ENCODE results near the gene MCF2L2.

Gene MCF2L2

GRCh38 chr3:183255348-183255730, 173.1 kb downstream of the MCF2L2 start:
- no peak for TF ChIP-seq FOXP2 (optimal IDR thresholded peaks at IDR 0.05; ENCODE audit: borderline replicate concordance, extremely low read depth, extremely low read length, insufficient read depth)
- TF ChIP-seq REST (IDR thresholded peaks at IDR 0.05; ENCODE audit: insufficient read depth in 1 of 2, low read depth in 2 of 2, low read length in 2 of 2) = no peak
- TF ChIP-seq POLR2AphosphoS5 (IDR thresholded peaks at IDR 0.05; ENCODE audit: low read depth, low read length) = no peak
- TF ChIP-seq TAF1 (IDR thresholded peaks at IDR 0.05; ENCODE audit: borderline replicate concordance, insufficient read depth, low read length) = no peak
- TF ChIP-seq SIN3A (IDR thresholded peaks at IDR 0.05; ENCODE audit: borderline replicate concordance, insufficient read depth, low read length) = no peak

- no peak for TF ChIP-seq TAF1 (IDR thresholded peaks at IDR 0.05; ENCODE audit: borderline replicate concordance, insufficient read depth, low read length)
- TF ChIP-seq FOXP2 (optimal IDR thresholded peaks at IDR 0.05; ENCODE audit: borderline replicate concordance, extremely low read depth, extremely low read length, insufficient read depth) = no peak
Measured at GRCh38 chr3:183254487-183255347, 173.7 kb downstream of the MCF2L2 start.

- TF ChIP-seq TAF1 (IDR thresholded peaks at IDR 0.05; ENCODE audit: borderline replicate concordance, insufficient read depth, low read length) (no peak), REST (IDR thresholded peaks at IDR 0.05; ENCODE audit: insufficient read depth in 1 of 2, low read depth in 2 of 2, low read length in 2 of 2) (no peak), SIN3A (IDR thresholded peaks at IDR 0.05; ENCODE audit: borderline replicate concordance, insufficient read depth, low read length) (no peak), POLR2AphosphoS5 (IDR thresholded peaks at IDR 0.05; ENCODE audit: low read depth, low read length) (no peak), FOXP2 (optimal IDR thresholded peaks at IDR 0.05; ENCODE audit: borderline replicate concordance, extremely low read depth, extremely low read length, insufficient read depth) (no peak)
Measured at GRCh38 chr3:183253528-183254486, 174.6 kb downstream of the MCF2L2 start.

- TF ChIP-seq REST (IDR thresholded peaks at IDR 0.05; ENCODE audit: insufficient read depth in 1 of 2, low read depth in 2 of 2, low read length in 2 of 2) (no peak), POLR2AphosphoS5 (IDR thresholded peaks at IDR 0.05; ENCODE audit: low read depth, low read length) (no peak), FOXP2 (optimal IDR thresholded peaks at IDR 0.05; ENCODE audit: borderline replicate concordance, extremely low read depth, extremely low read length, insufficient read depth) (no peak), TAF1 (IDR thresholded peaks at IDR 0.05; ENCODE audit: borderline replicate concordance, insufficient read depth, low read length) (no peak), SIN3A (IDR thresholded peaks at IDR 0.05; ENCODE audit: borderline replicate concordance, insufficient read depth, low read length) (no peak)
Measured at GRCh38 chr3:183252973-183253527, 175.4 kb downstream of the MCF2L2 start, which contains the start of gene B3GNT5. B3GNT5 (plus strand) TSS chr3:183253253; CDS start chr3:183269799, 16,546 bp downstream.

All from PFSK-1 (cell line).